Stimulated activated naive B cell treated with anti-CD40 and anti-IgM and Interleukin-4, amounts not matched to agents 10 μg/mL and 1 μg/mL and 100 μg/mL, for 72 hours (primary cell): ENCODE measurements around the gene RNF208.
A peak's percentile ranks its signal among the peaks of the same experiment; 100 is the strongest.

ENCODE experiments used
- ATAC-seq, 2 donors: fragments of 150-1000 bp; cut with Tn5 transposase; replicated peaks; 2 replicates each; pipeline ENCODE4 v1.10.0; 2021; ENCODE audit warnings: moderate library complexity in 1 of 2
- DNase-seq: peaks from one replicate; pipeline ENCODE4 v3.0.0; 2021
- H3K27ac Mint-ChIP-seq: one replicate; pipeline ENCODE4 v1.8.0; 2022; ENCODE audit warnings: mild to moderate bottlenecking, mixed read lengths
- H3K27me3 Mint-ChIP-seq, 2 donors: one replicate each; pipeline ENCODE4 v1.8.0; 2022; ENCODE audit warnings: mixed read lengths in 2 of 2
- H3K36me3 Mint-ChIP-seq, 2 donors: one replicate each; pipeline ENCODE4 v1.8.0; 2022; ENCODE audit warnings: mixed read lengths in 2 of 2, mild to moderate bottlenecking in 1 of 2
- H3K4me1 Mint-ChIP-seq, 2 donors: one replicate each; pipeline ENCODE4 v1.8.0; 2022; ENCODE audit warnings: mixed read lengths in 2 of 2, mild to moderate bottlenecking in 1 of 2
- H3K4me3 Mint-ChIP-seq, 2 donors: one replicate each; pipeline ENCODE4 v1.8.0; 2022; ENCODE audit warnings: mild to moderate bottlenecking in 2 of 2, mixed read lengths in 2 of 2, moderate library complexity in 1 of 2
- H3K9me3 Mint-ChIP-seq, 2 donors: one replicate each; pipeline ENCODE4 v1.8.0; 2022; ENCODE audit warnings: mixed read lengths in 2 of 2, mild to moderate bottlenecking in 1 of 2

The RNF208 gene

DNA sequence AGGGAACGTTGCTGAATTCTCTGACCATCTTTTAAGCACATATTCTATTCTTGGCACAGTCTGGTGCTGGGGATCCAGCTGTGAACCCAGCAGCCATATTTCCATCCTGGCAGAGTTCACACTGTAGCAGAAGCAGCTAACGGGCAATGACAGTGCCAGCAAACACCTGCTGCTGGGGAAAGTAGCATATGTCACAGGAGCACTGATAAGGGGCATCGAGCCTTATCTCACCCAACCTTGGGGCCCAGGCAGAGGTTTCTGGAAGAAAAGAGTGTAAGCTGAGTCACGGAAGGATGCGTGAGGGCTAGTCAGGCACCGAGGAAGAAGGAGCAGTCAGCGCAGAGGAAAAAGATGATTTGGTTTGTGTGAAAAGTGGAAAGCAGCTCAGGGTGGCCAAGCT, 15.4 kb downstream of the RNF208 start:
- Mint-ChIP-seq H3K4me1 (peaks cover 33 to 54% of the 10 kb centered on the region in 2 donors), H3K27ac (peak overlapping the region; percentile 97), H3K36me3 (peaks cover 25 to 42% of the 10 kb centered on the region in 2 donors), H3K27me3 (no peaks in the 10 kb centered on the region), H3K4me3 (peak overlapping the region; percentile 93 to 95), H3K9me3 (no peaks in the 10 kb centered on the region)
- ATAC-seq (no peak), DNase-seq (no peak)

DNA sequence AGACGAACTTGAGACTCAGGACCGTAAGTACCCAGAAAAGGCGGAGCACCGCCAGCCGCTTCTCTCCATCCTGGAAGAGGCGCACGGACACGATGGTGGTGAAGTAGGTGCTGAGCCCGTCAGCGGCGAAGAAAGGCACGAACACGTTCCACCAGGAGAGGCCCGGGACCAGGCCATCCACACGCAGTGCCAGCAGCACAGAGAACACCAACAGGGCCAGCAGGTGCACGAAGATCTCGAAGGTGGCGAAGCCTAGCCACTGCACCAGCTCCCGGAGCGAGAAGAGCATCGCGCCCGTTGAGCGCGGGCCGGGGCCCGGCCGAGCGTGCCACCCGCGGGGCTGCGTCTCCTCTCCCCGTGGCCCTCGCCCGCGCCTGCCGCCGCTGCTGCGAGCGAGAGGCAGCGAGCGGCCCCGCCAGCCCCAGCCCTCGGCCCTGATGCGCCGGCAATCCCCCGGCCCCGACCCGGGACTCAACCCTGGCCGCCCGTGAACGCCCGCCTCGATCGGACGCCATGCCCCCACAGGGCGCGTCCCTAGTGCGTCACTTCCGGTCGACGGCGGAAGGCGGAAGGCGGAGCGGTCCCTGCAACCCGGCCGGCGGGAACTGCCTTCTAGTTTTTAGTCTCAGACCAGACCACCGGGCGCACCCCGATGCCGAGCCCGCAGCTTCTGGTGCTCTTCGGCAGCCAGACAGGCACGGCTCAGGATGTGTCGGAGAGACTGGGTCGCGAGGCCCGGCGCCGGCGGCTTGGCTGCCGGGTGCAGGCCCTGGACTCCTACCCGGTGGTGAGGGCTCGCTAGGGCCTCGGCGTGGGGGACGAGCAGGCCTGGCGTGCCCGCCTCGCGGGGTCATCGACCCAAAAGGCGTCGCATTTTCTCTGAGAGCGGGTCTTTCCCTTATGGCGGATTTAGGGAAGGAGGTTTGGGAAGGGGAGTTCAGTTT, 16.6 kb downstream of the RNF208 start, which contains the start of the genes NDOR1 and TMEM203:
Gene NDOR1 (plus strand): TSS at position 575 of the 944 bp plus-strand sequence. CDS start 78 bp downstream, at position 653.
Gene TMEM203 (minus strand): TSS at position 523 of the 944 bp plus-strand sequence. CDS start 234 bp downstream, at position 289.
- peaks cover 34 to 63% of the 10 kb centered on the region in 2 donors for H3K4me1 Mint-ChIP-seq

DNA sequence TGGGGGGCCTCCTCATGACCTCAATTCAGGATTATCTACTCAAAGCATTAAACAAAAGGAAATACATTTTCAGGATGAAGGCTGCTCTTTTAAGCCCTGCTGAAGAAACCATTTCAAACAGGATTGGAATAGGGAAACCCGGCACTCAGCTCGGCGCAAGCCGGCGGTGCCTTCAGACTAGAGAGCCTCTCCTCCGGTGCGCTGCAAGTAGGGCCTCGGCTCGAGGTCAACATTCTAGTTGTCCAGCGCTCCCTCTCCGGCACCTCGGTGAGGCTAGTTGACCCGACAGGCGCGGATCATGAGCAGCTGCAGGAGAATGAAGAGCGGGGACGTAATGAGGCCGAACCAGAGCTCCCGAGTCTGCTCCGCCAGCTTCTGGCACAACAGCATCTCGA, 17.3 kb downstream of the RNF208 start:
- Mint-ChIP-seq H3K27ac (peak overlapping the region; percentile 95), H3K36me3 (peaks cover 18 to 34% of the 10 kb centered on the region in 2 donors), H3K27me3 (no peaks in the 10 kb centered on the region), H3K9me3 (no peaks in the 10 kb centered on the region), H3K4me3 (peak overlapping the region; percentile 93 to 95), H3K4me1 (peaks cover 34 to 64% of the 10 kb centered on the region in 2 donors)
- ATAC-seq (no peak), DNase-seq (no peak)

More for the DNA sequence above, 16.6 kb downstream of the RNF208 start, which contains the start of the genes NDOR1 and TMEM203:
- Mint-ChIP-seq H3K9me3 (no peaks in the 10 kb centered on the region), H3K36me3 (peaks cover 20 to 34% of the 10 kb centered on the region in 2 donors), H3K27me3 (no peaks in the 10 kb centered on the region), H3K4me3 (peak within 1 kb of the TSS; percentile 93 to 95), H3K27ac (peak within 1 kb of the TSS; percentile 97)
- DNase-seq (peak; percentile 89), ATAC-seq (peak; percentile 70 to 71)

DNA sequence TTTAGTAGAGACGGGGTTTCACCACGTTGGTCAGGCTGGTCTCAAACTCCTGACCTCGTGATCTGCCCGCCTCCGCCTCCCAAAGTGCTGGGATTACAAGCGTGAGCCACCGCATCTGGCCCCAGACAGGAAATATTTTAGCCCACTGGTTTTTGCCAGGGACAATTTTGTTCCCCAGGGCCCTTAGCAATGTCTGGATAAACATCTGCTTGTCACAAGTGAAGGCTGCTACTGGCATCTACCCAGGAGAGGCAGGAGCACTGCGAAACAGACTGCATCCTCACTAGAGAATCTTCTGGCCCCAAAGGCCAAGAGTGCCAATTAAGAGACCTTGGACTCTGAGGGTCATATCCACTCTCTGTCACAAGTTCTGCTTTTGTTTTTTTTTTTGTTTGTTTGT, 19.1 kb downstream of the RNF208 start:
- peak overlapping the region in 1 of 2 donors; percentile 4 for H3K4me3 Mint-ChIP-seq

DNA sequence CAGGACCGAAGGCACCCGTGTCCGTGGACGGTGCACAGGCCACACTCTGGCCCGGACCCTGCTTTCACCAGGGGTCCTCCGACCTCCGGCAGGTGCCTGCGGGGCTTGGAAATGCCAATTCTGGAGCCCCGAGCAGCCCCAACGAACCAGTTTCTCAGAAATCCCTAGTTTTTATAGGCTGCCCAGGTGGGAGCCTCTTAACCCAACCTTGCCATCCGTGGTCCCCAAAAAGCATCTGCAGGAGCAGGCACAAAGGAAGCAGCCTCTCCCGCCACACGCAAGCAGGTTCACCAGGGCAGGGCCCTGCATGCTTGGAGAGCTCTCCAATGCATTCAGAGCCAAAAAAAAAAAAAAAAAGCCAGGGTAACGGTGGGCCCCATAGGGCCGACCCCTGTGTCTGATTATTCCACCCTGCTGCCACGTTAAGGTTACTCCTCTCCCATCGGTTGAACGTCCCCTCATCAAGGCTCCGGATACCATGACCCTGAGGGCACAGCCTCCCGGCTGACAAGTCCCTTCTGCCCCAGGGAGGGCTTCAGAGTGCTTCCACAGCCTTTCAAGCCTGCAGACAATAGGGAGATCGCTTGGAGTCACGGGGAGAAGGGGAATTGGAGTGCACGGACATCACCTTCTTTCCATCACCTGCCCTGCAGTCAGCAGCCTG, 20.7 kb downstream of the RNF208 start:
- peaks cover 7 to 12% of the 10 kb centered on the region in 2 donors for H3K36me3 Mint-ChIP-seq
- peak overlapping the region; percentile 93 for H3K27ac Mint-ChIP-seq
- H3K4me3 Mint-ChIP-seq, result peak overlapping the region; percentile 87 to 92
- DNase-seq (no peak), ATAC-seq (no peak)
- H3K4me1 Mint-ChIP-seq, result peaks cover 33 to 72% of the 10 kb centered on the region in 2 donors
- no peaks in the 10 kb centered on the region for H3K9me3 Mint-ChIP-seq
- no peaks in the 10 kb centered on the region for H3K27me3 Mint-ChIP-seq

More for the DNA sequence above, 19.1 kb downstream of the RNF208 start:
- ATAC-seq (no peak), DNase-seq (no peak)
- Mint-ChIP-seq H3K4me1 (peaks cover 40 to 76% of the 10 kb centered on the region in 2 donors), H3K9me3 (no peaks in the 10 kb centered on the region), H3K27ac (peak overlapping the region; percentile 20), H3K36me3 (peaks cover 15 to 27% of the 10 kb centered on the region in 2 donors), H3K27me3 (no peaks in the 10 kb centered on the region)

DNA sequence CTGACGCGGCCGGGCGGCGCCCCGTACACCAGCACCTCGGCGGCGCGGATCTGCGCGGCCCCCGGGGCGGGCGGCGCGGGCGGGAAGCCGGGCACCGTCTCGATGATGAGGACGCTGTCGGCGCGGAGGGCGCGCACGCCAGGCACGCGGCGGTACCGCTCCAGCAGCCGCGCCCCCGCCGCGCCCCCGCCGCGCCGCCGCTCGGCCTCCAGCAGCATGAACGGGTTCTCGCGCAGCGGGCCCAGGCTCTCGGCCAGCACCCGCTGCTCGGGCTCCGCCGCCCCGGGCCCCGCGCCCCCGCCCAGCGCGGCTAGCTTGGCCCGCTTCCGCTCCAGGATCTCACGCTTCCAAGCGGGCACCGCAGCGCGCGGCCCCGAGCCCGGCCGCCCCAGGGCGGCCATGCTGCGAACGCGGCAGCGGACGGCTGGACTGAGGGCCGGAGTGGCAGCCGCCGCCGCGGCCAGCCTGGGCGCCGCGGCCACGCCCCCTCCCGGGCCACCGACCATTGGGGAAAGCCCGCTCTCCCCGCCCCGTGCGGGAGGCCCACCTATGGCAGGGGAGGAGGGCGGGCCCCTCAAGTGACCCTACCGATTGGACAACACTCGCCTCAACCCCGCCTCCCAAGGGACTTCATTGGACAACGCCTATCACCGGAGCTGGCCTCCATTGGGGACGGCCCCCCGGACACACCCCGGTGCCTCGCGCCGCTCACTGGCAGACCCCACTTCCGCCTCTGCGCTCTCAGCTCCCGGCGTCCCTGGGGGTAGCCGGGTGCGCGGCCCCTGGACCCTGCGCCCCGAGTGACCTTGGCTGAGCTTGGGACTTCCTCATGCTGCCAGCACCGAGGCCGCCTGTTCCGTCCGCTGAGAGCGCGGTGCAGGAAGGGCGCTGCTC, 21.5 kb downstream of the RNF208 start, which contains the start of gene TPRN:
Gene TPRN (minus strand): TSS at position 431 of the 894 bp plus-strand sequence. CDS start 30 bp downstream, at position 401.
- H3K9me3 Mint-ChIP-seq, result no peaks in the 10 kb centered on the region
- peak; percentile 89 to 95 for ATAC-seq
- H3K27me3 Mint-ChIP-seq, result no peaks in the 10 kb centered on the region
- H3K27ac Mint-ChIP-seq, result peak within 1 kb of the TSS; percentile 93
- H3K4me1 Mint-ChIP-seq, result peaks cover 27 to 64% of the 10 kb centered on the region in 2 donors
- DNase-seq, result peak; percentile 99
- H3K4me3 Mint-ChIP-seq, result peak within 1 kb of the TSS; percentile 87 to 92
- H3K36me3 Mint-ChIP-seq, result peaks cover 4 to 8% of the 10 kb centered on the region in 2 donors

DNA sequence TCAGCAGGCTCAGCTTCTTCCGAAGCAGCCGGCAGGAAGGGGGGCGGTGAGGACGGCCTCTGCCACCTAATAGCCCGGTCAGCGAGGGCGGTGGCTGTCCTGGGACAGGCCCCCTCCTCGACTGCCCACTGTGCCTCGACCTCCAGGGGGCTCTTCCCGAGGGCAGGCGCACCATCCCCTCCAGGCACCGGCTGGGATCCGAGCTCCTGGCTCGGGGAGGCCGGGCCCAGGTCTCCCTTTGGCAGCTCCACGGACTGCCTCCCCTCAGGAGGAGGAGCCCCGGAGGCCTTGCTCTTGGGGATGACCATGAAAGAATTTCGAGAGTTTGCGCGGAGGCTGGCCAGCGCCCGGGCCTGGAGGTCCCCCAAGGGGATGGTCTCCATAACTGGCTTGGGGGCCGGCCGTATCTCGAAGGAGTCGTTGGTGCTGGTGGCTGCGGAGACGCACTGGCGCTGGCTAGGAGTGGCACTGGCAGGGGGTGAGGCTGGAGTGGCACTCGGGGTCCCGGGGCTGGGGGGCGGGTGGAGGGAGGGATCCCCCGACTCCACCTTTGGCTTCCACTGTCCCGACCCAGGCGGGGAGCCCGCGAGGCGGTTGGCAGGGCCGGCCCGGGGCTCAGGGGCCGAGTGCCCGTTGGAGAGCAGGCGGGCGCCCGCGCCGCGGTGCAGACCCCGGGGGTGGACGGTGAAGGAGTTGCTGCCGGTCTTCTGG, 22.5 kb downstream of the RNF208 start:
- Mint-ChIP-seq H3K27ac (no peak overlapping the region), H3K9me3 (no peaks in the 10 kb centered on the region), H3K4me3 (peak overlapping the region; percentile 82 to 87), H3K4me1 (peaks cover 27 to 60% of the 10 kb centered on the region in 2 donors), H3K36me3 (peaks cover 4 to 12% of the 10 kb centered on the region in 2 donors), H3K27me3 (no peaks in the 10 kb centered on the region)
- DNase-seq, result no peak
- ATAC-seq, result no peak

DNA sequence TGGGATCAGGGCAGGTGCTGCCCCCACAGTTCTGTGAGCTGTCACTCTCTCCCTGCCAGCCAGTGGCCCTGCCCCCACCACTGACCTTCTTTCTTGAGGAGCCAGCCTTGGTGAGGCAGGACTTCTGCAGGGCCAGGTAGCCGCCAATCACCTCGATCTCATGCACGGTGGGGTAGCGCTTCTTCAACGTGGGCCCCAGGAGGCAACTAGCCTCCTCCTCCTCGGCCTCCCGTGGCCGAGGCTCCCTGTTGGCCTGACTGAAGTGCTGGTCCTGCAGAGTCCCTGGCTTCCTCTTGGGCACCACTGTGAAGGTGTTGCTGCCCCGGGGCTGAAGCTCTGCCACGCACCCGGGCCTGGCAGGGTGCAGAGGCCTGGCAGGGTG, 23.1 kb downstream of the RNF208 start:
- Mint-ChIP-seq H3K36me3 (peaks cover 4 to 10% of the 10 kb centered on the region in 2 donors), H3K9me3 (no peaks in the 10 kb centered on the region), H3K4me3 (peak overlapping the region; percentile 82 to 87), H3K27ac (no peak overlapping the region), H3K27me3 (no peaks in the 10 kb centered on the region), H3K4me1 (peaks cover 23 to 53% of the 10 kb centered on the region in 2 donors)
- no peak for DNase-seq
- ATAC-seq, result no peak

DNA sequence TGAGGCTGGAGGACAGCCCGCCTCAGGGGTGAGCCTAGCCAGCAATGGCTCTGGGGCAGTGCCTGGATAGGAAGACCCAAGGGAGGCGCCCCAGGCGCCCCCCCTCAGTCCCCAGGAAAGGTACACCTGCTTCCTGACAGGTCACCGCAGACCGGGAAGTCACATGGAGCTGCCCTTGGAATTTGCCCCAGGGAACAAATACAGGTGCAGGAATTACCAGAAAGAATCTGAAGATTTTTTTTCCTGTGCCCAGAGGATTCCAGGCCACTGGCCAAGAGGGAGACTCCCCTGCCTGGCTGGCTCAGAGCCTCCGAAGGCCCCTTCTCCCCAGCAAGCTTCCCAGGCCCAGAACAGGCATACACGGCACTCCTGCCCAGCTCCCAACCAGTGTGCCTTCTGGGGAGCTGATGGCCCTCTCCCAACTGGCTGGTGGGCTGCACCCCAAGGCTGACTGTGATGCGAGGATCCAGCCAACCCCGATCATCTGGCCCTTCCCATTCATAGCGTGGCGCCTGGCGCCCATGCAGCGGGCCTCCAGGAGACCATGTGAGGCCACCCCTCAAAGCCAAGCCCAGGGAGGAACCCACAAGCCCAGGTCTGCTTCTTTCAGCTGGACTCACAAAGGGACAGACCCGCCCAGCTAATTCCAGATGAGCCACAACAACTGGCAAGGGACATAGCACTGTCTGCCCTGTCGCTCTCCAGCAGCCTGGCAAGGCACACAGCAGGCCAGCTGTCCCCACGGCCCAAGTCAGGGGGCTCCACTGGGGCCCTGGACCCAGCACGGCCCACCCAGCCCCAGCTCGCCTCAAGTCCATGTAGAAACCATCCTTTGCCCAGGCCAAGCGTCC, 23.8 kb downstream of the RNF208 start:
- ATAC-seq, result no peak
- no peak for DNase-seq
- Mint-ChIP-seq H3K4me1 (peaks cover 25 to 52% of the 10 kb centered on the region in 2 donors), H3K4me3 (peak overlapping the region in 1 of 2 donors; percentile 17), H3K27ac (no peak overlapping the region), H3K36me3 (peaks cover 4 to 9% of the 10 kb centered on the region in 2 donors), H3K9me3 (no peaks in the 10 kb centered on the region), H3K27me3 (no peaks in the 10 kb centered on the region)

DNA sequence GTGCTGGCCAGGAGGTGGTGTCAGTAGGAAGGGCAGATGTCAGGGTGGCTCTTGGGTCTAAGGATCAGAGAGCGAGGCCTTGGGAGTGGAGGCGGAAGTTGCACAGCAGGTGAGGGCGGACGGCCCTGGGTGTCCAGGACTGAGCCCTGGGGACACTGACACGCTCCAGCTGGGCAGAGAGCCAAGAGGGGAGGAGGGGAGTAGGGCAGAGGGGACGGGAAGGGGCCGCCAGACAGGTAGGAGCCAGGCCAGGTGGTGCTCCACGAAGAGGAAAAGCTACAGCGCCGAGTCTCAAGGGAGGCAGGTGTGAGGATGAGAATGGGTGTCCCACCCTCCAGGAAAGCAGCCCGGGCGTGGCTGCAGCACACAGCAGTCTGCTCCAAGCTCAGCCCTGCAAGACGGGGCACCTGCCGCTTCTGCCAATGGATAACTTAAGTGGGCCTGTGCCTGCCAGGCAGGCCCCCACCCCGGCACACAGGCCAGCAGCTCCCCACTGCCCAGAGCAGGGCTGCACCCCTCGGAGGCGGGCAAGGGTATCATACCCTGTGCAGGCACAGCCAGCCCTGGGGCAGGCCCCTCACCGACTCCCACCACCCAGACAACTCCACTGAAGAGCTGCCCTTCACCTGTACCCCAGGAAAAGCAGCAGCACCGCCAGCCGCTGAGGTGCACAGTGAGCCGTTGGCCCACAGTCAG, 26.4 kb downstream of the RNF208 start:
- Mint-ChIP-seq H3K36me3 (peaks cover 2 to 14% of the 10 kb centered on the region in 2 donors), H3K4me1 (peaks cover 22 to 43% of the 10 kb centered on the region in 2 donors), H3K27me3 (no peaks in the 10 kb centered on the region), H3K9me3 (no peaks in the 10 kb centered on the region), H3K4me3 (no peak overlapping the region), H3K27ac (no peak overlapping the region)
- no peak for ATAC-seq
- DNase-seq, result no peak

DNA sequence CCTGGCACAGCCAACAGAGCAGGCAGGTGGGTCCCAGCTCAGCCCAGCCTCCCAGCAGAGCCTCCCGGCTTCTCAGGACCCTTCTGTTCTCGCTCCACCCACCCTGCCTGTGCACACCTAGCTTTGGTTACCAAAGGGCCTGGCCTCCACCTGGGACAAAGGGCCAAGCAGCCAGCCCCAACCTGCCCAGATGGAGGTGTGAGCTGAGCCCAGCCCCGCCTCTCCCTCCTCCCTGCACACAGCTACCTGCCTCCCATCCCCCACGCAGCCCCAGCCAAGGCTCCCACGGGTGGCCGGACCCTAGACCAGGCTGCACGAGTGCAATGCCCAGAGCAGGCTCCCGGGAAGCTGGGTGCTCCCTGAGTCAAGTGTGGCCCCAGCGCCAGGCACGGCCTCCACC, 27.1 kb downstream of the RNF208 start:
- Mint-ChIP-seq H3K27ac (peak overlapping the region; percentile 60), H3K4me3 (no peak overlapping the region), H3K36me3 (peaks cover 2 to 17% of the 10 kb centered on the region in 2 donors), H3K9me3 (no peaks in the 10 kb centered on the region), H3K4me1 (peaks cover 25 to 51% of the 10 kb centered on the region in 2 donors), H3K27me3 (no peaks in the 10 kb centered on the region)
- ATAC-seq (no peak), DNase-seq (no peak)

DNA sequence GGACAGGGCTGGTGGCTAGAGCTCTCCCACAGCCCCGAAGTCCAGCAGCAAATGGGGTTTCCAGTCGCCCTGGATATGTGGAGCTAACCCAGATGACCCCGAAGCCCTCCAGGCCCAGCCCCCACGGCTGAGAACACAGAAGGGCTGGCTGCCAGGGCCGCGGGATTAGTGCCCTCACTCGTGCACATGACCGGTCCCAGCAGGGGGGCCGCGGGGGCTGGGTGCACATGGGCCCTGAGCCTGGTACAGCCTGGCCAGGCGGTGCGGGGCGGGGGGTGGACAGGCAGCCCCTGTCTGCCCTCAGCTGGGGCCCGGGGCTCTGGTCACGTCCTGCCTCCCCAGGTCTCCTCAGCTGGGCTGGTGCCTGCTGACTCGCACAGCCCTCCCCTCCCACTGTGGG, 27.7 kb downstream of the RNF208 start:
- Mint-ChIP-seq H3K4me3 (no peak overlapping the region), H3K27ac (no peak overlapping the region), H3K27me3 (no peaks in the 10 kb centered on the region), H3K36me3 (peaks cover 2 to 19% of the 10 kb centered on the region in 2 donors), H3K9me3 (no peaks in the 10 kb centered on the region), H3K4me1 (peaks cover 24 to 51% of the 10 kb centered on the region in 2 donors)
- DNase-seq, result no peak
- ATAC-seq, result no peak
